HG03025 (cell line): ENCODE data around the gene FMR1.

Source experiments
- ATAC-seq: cut with Tn5 transposase; IDR thresholded peaks from one replicate; pipeline ENCODE4 v1.9.1; 2021; ENCODE audit warnings: mild to moderate bottlenecking, moderate library complexity; ENCODE audit not compliant: unreplicated experiment, low FRiP score

FMR1 gene

GRCh38 chrX:147911192-147912022 is at the start of gene FMR1:
TSS of gene FMR1 (plus strand) at chrX:147911919. CDS start at chrX:147912180, 261 bp downstream.
- ATAC-seq: peak; percentile 83

DNA sequence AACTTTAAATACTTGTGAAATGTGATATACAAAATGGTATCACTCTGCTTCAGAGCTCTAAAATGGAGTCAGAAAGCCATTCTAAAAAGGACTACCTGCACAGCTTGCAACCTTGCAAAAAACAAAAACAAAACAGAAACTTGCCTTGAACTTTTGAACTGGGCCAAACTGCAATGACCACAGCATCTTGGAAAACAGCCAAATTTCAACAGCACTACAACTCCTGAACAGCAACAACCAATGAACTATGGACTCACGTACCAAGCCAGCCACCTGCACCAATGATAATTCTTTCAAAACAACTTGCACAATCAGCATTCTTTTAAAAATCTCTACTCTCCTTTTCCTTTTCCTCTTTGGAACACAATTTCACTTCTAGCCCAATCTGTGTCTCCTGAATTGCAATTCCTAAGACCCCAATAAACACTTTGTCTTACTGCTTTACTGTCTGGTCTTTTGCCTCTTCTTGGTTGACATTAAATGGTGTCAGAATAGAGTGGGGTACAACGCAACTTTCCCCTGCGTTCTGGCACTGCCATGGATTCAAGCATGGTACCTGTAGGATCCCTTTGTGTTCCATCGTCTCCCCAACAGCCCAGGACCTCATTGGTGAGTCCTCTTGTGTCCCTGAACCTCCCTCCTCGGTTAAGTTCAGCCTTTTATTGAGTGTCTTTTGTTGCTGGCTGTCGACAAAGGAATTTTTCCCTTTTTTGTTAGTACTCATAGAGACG is 35.7 kb upstream of the FMR1 start:
- peak; percentile 99 for ATAC-seq

GRCh38 chrX:147876849-147877646 is 34.7 kb upstream of the FMR1 start:
- no peak for ATAC-seq

- no peak for ATAC-seq
Measured at GRCh38 chrX:147877726-147878125, 34.0 kb upstream of the FMR1 start.

- no peak for ATAC-seq
Measured at GRCh38 chrX:147884958-147885357, 26.8 kb upstream of the FMR1 start.

DNA sequence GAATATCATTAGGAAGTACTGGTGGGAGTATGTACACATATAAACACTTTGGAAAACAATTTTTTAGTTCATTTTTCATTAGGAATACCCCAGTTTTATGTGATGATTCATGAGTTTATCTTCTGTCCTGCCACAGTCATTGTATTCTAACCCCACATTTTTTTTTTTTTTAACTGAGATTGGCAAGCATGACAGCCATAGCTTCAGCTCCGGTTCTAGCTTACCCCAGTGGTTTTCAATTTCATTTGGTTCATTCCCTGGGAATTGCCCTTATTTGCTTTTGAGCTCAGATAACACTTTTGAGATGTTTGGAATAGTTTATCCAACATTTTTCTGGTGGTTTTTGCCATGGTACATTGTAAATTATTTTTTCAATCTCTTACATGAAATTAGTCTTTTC is 21.0 kb upstream of the FMR1 start:
- no peak for ATAC-seq

DNA sequence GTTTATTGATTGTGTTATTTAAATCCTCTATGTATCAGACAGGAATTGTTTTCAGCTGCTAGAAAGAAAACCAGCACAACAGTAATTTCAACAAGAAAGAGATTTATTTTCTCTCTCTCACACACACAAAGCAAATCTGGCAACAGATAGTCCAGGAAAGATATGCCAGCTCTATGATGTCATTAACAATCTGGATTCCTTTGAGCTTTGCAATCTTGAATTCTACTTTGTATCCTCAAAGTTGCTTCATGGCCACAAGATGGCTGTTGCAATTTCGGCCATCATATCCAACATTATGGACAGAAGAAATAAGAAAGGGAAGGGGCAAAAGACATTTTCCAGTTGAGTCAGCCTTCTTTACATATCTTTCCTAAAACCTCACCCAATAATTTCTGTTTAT is 19.8 kb upstream of the FMR1 start:
- no peak for ATAC-seq

DNA sequence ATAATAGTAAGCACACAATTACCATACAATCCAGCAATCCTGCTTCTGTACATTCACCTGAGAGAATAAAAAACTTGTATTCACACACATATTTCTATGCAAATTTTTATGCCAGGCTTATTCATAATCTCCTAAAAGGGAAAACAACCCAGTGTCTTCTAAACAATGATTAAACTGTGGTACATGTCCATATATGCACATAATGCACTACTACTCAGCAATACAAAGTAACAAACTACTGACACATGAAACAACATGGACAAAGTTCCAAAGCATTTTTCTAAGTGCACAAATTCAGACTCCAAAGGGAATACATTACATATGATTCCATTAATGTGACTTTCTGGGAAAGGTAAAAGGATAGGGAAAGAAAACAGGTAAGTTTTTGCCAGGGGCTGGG is 18.0 kb upstream of the FMR1 start:
- no peak for ATAC-seq

DNA sequence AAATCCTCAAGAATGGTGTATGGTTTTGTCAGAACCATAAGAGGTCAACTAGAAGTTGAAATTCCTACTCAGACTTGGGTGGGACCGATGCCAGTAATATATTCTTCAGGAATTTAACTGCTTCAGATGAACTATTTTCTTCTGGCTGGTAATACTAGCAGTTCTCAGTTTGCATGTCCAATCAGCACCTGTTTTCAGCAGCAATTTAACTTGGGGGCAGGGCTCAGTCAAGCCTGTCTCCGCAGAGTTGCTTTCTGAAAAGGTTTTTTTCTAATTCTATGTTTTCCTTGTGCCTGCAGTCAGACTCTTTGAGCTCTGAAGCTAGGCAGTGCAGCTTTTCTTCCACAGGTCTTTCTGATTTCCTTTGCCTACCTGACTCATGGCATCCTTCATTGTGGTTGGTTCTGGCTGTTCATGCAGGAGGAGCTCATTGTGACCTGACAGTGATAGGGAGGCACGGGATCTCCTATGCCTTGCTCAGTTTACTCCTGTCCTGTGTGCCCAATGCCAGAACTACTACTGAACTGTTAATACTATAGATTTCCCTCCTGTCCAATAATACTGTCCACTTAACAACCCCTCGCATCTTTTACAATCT is 17.3 kb upstream of the FMR1 start:
- ATAC-seq: no peak

GRCh38 chrX:147897117-147897516 is 14.6 kb upstream of the FMR1 start:
- no peak for ATAC-seq

GRCh38 chrX:147898951-147899350 is 12.8 kb upstream of the FMR1 start:
- no peak for ATAC-seq

GRCh38 chrX:147899379-147900114 is 12.2 kb upstream of the FMR1 start:
- no peak for ATAC-seq

- no peak for ATAC-seq
Measured at GRCh38 chrX:147900349-147900748, 11.4 kb upstream of the FMR1 start.

GRCh38 chrX:147901461-147902126 is 10.1 kb upstream of the FMR1 start:
- no peak for ATAC-seq

DNA sequence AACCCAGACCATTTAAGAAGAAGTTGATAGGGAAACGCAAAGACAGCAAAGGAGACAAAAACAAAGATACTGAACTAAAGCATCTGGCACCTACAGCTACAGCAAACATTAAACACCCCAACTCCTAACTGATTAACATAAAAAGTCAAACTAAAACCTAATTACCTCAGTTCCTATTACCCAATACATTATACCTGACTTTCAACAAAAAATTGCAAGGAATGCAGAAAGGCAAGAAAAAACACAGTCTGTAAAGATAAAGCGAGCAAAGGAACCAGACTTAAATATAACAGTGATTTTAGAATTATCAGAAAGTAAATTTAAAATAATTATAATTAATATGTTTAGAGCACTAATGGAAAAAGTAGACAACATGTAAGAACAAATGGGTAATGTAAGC is 9.4 kb upstream of the FMR1 start:
- ATAC-seq: no peak

GRCh38 chrX:147908106-147908505 is 3.6 kb upstream of the FMR1 start:
- no peak for ATAC-seq

DNA sequence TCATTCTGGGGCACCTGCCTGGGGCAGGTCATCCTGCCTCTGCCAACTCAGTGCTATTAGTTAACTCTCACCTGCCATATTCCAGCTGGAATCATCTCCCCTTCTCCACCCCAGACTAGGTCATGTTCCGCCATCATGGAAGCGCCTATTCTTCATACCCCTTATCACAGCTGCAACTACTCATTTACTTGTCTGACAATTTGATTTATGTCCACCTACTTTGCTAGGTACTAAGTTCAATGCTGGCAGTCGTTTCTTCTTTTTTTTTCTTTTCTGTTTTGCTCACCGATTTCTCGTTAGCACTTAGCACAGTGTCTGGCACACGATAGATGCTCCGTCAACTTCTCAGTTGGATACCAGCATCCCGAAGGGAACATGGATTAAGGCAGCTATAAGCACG is 1.1 kb upstream of the FMR1 start:
- no peak for ATAC-seq

DNA sequence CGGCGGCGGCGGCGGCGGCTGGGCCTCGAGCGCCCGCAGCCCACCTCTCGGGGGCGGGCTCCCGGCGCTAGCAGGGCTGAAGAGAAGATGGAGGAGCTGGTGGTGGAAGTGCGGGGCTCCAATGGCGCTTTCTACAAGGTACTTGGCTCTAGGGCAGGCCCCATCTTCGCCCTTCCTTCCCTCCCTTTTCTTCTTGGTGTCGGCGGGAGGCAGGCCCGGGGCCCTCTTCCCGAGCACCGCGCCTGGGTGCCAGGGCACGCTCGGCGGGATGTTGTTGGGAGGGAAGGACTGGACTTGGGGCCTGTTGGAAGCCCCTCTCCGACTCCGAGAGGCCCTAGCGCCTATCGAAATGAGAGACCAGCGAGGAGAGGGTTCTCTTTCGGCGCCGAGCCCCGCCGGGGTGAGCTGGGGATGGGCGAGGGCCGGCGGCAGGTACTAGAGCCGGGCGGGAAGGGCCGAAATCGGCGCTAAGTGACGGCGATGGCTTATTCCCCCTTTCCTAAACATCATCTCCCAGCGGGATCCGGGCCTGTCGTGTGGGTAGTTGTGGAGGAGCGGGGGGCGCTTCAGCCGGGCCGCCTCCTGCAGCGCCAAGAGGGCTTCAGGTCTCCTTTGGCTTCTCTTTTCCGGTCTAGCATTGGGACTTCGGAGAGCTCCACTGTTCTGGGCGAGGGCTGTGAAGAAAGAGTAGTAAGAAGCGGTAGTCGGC is 528 bp downstream of the FMR1 start:
- peak; percentile 30 for ATAC-seq

GRCh38 chrX:147913570-147913969 is 1.9 kb downstream of the FMR1 start:
- no peak for ATAC-seq
